ENCODE results near the gene POLR3C. TPM values are rescaled to one million over a fixed set of nuclear protein-coding genes. Genes with fewer than 3 reads are reported as not detected.
A peak's percentile ranks its signal among the peaks of the same experiment; 100 is the strongest.

Gene POLR3C
- total RNA-seq, 1 experiment from 2014 or later: 96.8 TPM

DNA sequence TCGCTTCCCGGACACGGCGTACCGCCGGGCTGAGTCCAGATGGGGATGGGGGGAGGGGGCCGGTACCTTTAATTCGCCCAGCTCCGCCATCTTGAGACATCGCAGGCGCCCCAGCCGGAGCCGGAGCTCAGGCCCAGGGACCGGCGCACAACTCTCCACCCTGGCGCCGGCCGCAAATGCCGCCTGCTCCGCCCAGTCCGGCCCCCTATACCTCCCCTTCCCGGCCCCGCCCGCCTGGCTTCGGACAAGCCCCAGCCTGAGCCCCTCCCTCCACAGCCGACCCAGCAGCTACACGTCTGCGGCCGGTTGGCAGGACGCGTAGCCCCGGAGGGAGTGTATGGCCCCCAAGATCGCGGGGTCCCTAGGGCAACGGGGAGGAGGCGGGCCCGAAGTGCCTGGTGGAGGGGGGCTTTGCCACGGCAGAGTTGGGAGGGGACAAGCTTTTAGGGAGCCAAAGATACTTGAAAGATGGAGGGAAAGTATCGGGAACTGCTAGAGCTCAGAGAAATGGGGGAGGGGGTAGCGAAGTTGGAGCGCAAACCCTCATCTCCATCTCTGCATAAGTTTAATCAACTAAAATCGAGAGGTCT lies 35.0 kb downstream of the POLR3C start, which contains the start of gene PIAS3:
Gene PIAS3 (minus strand): TSS at position 181 of the 590 bp plus-strand sequence. CDS start 91 bp downstream, at position 90.
- intact Hi-C loops (cut with micrococcal nuclease): loop anchor here (1.0 to 10.0 kb wide), 3 partner anchors 27 to 153 kb away; no protein-coding TSS in a partner anchor
- Mint-ChIP-seq H3K36me3 (ENCODE audit: insufficient read depth, unreplicated experiment) (peaks cover 23% of the 10 kb centered on the region), H3K9me3 (ENCODE audit: unreplicated experiment) (no peaks in the 10 kb centered on the region), H3K27ac (ENCODE audit: low read depth, unreplicated experiment) (peak within 1 kb of the TSS; percentile 86), H3K4me1 (ENCODE audit: insufficient read depth, unreplicated experiment) (peaks cover 21% of the 10 kb centered on the region), H3K27me3 (ENCODE audit: insufficient read depth, unreplicated experiment) (no peaks in the 10 kb centered on the region), H3K4me3 (ENCODE audit: unreplicated experiment) (peak within 1 kb of the TSS; percentile 99)
- CTCF ChIA-PET: interaction anchor here (0.6 to 8.0 kb wide), 24 partner anchors 12 to 174 kb away, joined by 3 to 184 read pairs (median 5); partner anchors contain the start of genes ANKRD34A, ITGA10, LIX1L and NUDT17
- TF ChIP-seq, protein P1, sequence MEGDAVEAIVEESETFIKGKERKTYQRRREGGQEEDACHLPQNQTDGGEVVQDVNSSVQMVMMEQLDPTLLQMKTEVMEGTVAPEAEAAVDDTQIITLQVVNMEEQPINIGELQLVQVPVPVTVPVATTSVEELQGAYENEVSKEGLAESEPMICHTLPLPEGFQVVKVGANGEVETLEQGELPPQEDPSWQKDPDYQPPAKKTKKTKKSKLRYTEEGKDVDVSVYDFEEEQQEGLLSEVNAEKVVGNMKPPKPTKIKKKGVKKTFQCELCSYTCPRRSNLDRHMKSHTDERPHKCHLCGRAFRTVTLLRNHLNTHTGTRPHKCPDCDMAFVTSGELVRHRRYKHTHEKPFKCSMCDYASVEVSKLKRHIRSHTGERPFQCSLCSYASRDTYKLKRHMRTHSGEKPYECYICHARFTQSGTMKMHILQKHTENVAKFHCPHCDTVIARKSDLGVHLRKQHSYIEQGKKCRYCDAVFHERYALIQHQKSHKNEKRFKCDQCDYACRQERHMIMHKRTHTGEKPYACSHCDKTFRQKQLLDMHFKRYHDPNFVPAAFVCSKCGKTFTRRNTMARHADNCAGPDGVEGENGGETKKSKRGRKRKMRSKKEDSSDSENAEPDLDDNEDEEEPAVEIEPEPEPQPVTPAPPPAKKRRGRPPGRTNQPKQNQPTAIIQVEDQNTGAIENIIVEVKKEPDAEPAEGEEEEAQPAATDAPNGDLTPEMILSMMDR (IDR thresholded peaks at IDR 0.05; ENCODE audit: unreplicated experiment): no peak
- no TSS peak for BruUV-seq (replicated peaks)
- POLR2A ChIA-PET: interaction anchor here (0.6 to 6.0 kb wide), 44 partner anchors 10 to 578 kb away, joined by 3 to 179 read pairs (median 8); partner anchors contain the start of genes ANKRD34A, ANKRD35, ITGA10 and LIX1L
- peak; percentile 97 for DNase-seq (ENCODE audit: unreplicated experiment)

DNA sequence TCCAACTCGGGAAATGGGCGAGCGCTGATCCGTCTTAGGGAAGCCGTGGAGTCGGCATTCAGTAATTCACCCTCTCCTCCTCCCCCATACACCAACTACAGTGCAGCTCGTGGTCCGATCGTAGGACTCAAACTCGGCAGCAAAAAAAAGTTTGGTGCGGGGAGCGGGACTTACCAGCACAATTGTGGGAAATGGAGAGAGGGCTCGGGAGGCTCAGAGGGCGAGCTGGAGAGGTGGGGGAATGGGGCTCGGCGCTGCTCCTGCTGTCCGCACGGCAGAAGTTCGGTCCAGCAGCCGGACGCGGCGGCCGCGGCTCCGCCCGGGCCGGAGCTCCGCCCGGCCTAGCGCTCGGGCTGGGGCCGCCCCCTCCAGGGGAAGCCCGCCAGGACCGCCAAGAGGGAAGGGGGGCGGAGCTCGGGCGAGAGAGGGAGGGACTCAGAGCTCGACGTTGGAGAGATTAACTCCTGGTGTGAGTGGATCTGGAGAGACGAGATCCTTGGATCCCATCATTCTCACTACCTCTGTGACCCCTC lies 35.6 kb downstream of the POLR3C start:
- DNase-seq (ENCODE audit: unreplicated experiment): peak; percentile 93
- intact Hi-C loops (cut with micrococcal nuclease): loop anchor here (1.0 to 10.0 kb wide), 3 partner anchors 27 to 153 kb away; no protein-coding TSS in a partner anchor
- H3K27ac Mint-ChIP-seq (ENCODE audit: low read depth, unreplicated experiment): peak overlapping the region; percentile 86
- H3K9me3 Mint-ChIP-seq (ENCODE audit: unreplicated experiment): no peaks in the 10 kb centered on the region
- H3K4me3 Mint-ChIP-seq (ENCODE audit: unreplicated experiment): peak overlapping the region; percentile 99
- H3K27me3 Mint-ChIP-seq (ENCODE audit: insufficient read depth, unreplicated experiment): no peaks in the 10 kb centered on the region
- CTCF ChIA-PET: interaction anchor here (0.6 to 8.0 kb wide), 22 partner anchors 13 to 159 kb away, joined by 3 to 184 read pairs (median 6); partner anchors contain the start of genes ANKRD34A, ITGA10, LIX1L and NUDT17
- H3K4me1 Mint-ChIP-seq (ENCODE audit: insufficient read depth, unreplicated experiment): peaks cover 21% of the 10 kb centered on the region
- peaks cover 18% of the 10 kb centered on the region for H3K36me3 Mint-ChIP-seq (ENCODE audit: insufficient read depth, unreplicated experiment)
- no TSS peak for BruUV-seq (replicated peaks)
- POLR2A ChIA-PET: interaction anchor here (0.7 to 6.0 kb wide), 38 partner anchors 9 to 578 kb away, joined by 3 to 179 read pairs (median 9); partner anchors contain the start of genes ANKRD34A, ANKRD35, ITGA10 and LIX1L
- TF ChIP-seq, protein P1 (IDR thresholded peaks at IDR 0.05; ENCODE audit: unreplicated experiment): no peak

DNA sequence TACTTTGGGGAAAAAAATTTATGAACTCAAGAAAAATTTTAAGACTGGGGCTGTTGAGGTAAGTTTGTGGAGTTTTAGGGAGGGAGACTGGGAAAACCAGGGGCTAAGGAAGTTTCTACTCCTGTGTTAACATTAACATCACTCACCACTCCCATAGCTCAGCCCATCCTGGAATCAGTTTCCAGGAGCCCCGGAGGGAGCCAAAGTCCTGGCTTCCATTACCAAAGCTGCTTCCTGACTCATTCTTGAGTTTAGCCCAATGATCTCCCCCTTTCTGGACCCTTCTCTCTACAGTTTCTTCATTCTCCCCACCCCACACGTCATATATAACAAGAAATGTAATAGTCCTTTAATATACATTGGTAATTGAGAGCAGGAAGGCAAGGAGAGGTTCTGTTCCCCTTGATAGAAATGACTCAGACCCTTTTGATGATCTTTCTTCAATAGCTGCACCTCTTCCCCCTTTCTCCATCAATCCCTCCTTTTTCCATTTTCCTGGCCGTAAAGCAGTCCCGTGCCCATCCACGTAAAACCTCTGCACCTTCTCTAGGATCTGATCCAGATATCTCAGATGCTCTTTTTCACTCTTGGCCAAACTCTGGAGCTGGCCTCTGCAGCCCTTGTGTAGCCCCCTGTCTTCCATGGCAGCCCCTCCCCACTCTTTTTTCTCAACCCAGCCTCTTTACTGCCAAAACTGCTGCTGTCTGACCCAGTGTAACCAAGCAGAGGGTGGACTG lies 39.5 kb downstream of the POLR3C start:
- Mint-ChIP-seq H3K27me3 (ENCODE audit: insufficient read depth, unreplicated experiment) (peaks cover 16% of the 10 kb centered on the region), H3K36me3 (ENCODE audit: insufficient read depth, unreplicated experiment) (no peaks in the 10 kb centered on the region), H3K9me3 (ENCODE audit: unreplicated experiment) (no peaks in the 10 kb centered on the region), H3K4me3 (ENCODE audit: unreplicated experiment) (no peak overlapping the region), H3K4me1 (ENCODE audit: insufficient read depth, unreplicated experiment) (peaks cover under 1% of the 10 kb centered on the region), H3K27ac (ENCODE audit: low read depth, unreplicated experiment) (no peak overlapping the region)
- BruUV-seq (replicated peaks): no TSS peak
- intact Hi-C loops (cut with micrococcal nuclease): no loop called here
- TF ChIP-seq, protein P1 (IDR thresholded peaks at IDR 0.05; ENCODE audit: unreplicated experiment): no peak
- CTCF ChIA-PET: interaction anchor here (1.1 to 8.0 kb wide), 2 partner anchors 16 to 28 kb away, joined by 4 to 184 read pairs; partner anchors contain the start of gene NUDT17
- DNase-seq (ENCODE audit: unreplicated experiment): no peak
- POLR2A ChIA-PET: interaction anchor here (0.6 to 1.8 kb wide), 8 partner anchors 10 to 175 kb away, joined by 3 to 9 read pairs (median 4); partner anchors contain the start of genes ANKRD34A and POLR3GL
